ENCODE data around the gene RUNX3. TPM values are rescaled to one million over a fixed set of nuclear protein-coding genes. Genes with fewer than 3 reads are reported as not detected.

The RUNX3 gene
- total and polyA plus RNA-seq, 4 donors: 1.7 to 9.0 (median 4.5) TPM

- Histone ChIP-seq H3K4me3 (no peak overlapping the region), H3K27ac (ENCODE audit: low read depth in 1 of 2, low read length in 1 of 2) (no peak overlapping the region), H3K36me3 (ENCODE audit: control insufficient read depth in 4 of 4, insufficient read depth in 4 of 4, low read length in 4 of 4) (no peaks in the 10 kb centered on the region), H3K9me3 (ENCODE audit: control insufficient read depth in 4 of 4, insufficient read depth in 3 of 4, low read length in 3 of 4) (no peaks in the 10 kb centered on the region), H3K27me3 (ENCODE audit: control insufficient read depth in 3 of 3, insufficient read depth in 3 of 3, low read length in 2 of 3) (peaks cover 0 to 7% (median 3%) of the 10 kb centered on the region in 3 donors), H3K4me1 (ENCODE audit: control insufficient read depth in 5 of 5, insufficient read depth in 5 of 5, low read length in 5 of 5) (peaks cover 0 to 12% (median 0%) of the 10 kb centered on the region in 5 donors), H3K9ac (ENCODE audit: insufficient read depth in 1 of 2, low read length in 2 of 2) (no peak overlapping the region)
- DNase-seq: no peak
- 88 to 90% methylated on average over 3 of the region's 3 CpGs for whole genome bisulfite sequencing, 2 donors
- no peak for ATAC-seq (ENCODE audit: insufficient read depth, low FRiP score)
- TF ChIP-seq, protein P1, sequence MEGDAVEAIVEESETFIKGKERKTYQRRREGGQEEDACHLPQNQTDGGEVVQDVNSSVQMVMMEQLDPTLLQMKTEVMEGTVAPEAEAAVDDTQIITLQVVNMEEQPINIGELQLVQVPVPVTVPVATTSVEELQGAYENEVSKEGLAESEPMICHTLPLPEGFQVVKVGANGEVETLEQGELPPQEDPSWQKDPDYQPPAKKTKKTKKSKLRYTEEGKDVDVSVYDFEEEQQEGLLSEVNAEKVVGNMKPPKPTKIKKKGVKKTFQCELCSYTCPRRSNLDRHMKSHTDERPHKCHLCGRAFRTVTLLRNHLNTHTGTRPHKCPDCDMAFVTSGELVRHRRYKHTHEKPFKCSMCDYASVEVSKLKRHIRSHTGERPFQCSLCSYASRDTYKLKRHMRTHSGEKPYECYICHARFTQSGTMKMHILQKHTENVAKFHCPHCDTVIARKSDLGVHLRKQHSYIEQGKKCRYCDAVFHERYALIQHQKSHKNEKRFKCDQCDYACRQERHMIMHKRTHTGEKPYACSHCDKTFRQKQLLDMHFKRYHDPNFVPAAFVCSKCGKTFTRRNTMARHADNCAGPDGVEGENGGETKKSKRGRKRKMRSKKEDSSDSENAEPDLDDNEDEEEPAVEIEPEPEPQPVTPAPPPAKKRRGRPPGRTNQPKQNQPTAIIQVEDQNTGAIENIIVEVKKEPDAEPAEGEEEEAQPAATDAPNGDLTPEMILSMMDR (IDR thresholded peaks at IDR 0.05; ENCODE audit: control extremely low read depth, extremely low read depth): no peak
Observed at GRCh38 chr1:24967555-24967954, 37.5 kb upstream of the RUNX3 start.

GRCh38 chr1:24966724-24967346 is 36.8 kb upstream of the RUNX3 start:
- H3K4me3 ChIP-seq: no peak overlapping the region
- peaks cover 0 to 7% (median 3%) of the 10 kb centered on the region in 3 donors for H3K27me3 ChIP-seq (ENCODE audit: control insufficient read depth in 3 of 3, insufficient read depth in 3 of 3, low read length in 2 of 3)
- peaks cover 0 to 12% (median 0%) of the 10 kb centered on the region in 5 donors for H3K4me1 ChIP-seq (ENCODE audit: control insufficient read depth in 5 of 5, insufficient read depth in 5 of 5, low read length in 5 of 5)
- DNase-seq (no peak), ATAC-seq (ENCODE audit: insufficient read depth, low FRiP score) (no peak)
- no peaks in the 10 kb centered on the region for H3K36me3 ChIP-seq (ENCODE audit: control insufficient read depth in 4 of 4, insufficient read depth in 4 of 4, low read length in 4 of 4)
- H3K9me3 ChIP-seq (ENCODE audit: control insufficient read depth in 4 of 4, insufficient read depth in 3 of 4, low read length in 3 of 4): no peaks in the 10 kb centered on the region
- no peak overlapping the region for H3K27ac ChIP-seq (ENCODE audit: low read depth in 1 of 2, low read length in 1 of 2)
- TF ChIP-seq, protein P1 (IDR thresholded peaks at IDR 0.05; ENCODE audit: control extremely low read depth, extremely low read depth): no peak
- WGBS, 2 donors: 56 to 64% methylated on average over 8 of the region's 8 CpGs
- no peak overlapping the region for H3K9ac ChIP-seq (ENCODE audit: insufficient read depth in 1 of 2, low read length in 2 of 2)

DNA sequence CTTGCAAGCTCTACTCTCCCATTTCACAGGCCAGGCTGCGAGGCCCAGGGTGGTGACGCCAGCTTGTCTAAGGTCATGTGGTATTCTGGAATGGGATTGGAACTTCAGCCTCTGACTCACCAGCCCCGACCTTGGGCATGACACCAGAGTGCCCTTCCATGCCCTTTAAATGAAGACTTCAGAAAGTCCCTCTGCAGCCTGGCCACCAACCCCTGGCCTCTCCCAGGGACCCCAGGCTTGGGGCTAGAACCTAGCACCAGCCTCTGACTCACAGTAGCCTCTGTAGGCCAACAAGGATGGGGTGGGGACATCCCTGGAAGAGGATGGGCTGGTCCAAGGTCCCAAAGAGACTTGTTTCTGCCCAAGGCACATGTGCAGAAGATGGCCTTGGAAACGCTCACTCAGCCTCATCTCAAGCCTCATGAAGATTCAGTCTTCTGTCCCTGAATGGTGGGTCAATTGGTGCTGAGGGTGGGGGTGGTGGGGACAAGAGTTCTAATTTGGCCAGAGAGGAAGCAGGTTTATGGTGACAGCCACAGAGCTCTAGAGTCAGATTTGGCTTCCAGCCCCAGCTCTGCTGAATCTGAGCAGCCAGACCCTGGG is 36.1 kb upstream of the RUNX3 start:
- ATAC-seq (ENCODE audit: insufficient read depth, low FRiP score) (no peak), DNase-seq (no peak)
- no peak overlapping the region for H3K27ac ChIP-seq (ENCODE audit: low read depth in 1 of 2, low read length in 1 of 2)
- H3K4me1 ChIP-seq (ENCODE audit: control insufficient read depth in 5 of 5, insufficient read depth in 5 of 5, low read length in 5 of 5): peaks cover 0 to 6% (median 0%) of the 10 kb centered on the region in 5 donors
- WGBS, 2 donors: 62 to 89% methylated on average over 4 of the region's 4 CpGs
- no peak overlapping the region for H3K4me3 ChIP-seq
- H3K9ac ChIP-seq (ENCODE audit: insufficient read depth in 1 of 2, low read length in 2 of 2): no peak overlapping the region
- no peaks in the 10 kb centered on the region for H3K36me3 ChIP-seq (ENCODE audit: control insufficient read depth in 4 of 4, insufficient read depth in 4 of 4, low read length in 4 of 4)
- H3K27me3 ChIP-seq (ENCODE audit: control insufficient read depth in 3 of 3, insufficient read depth in 3 of 3, low read length in 2 of 3): peaks cover 0 to 7% (median 3%) of the 10 kb centered on the region in 3 donors
- H3K9me3 ChIP-seq (ENCODE audit: control insufficient read depth in 4 of 4, insufficient read depth in 3 of 4, low read length in 3 of 4): no peaks in the 10 kb centered on the region
- TF ChIP-seq, protein P1 (IDR thresholded peaks at IDR 0.05; ENCODE audit: control extremely low read depth, extremely low read depth): no peak
